ENCODE results near the gene TFR2. TPM values are rescaled to one million over a fixed set of nuclear protein-coding genes. Genes with fewer than 3 reads are reported as not detected.

The TFR2 gene
- total and polyA plus RNA-seq, 2 donors (not counting 1 experiment from before 2014, with no cell fraction given): 5.9 to 10.0 TPM

DNA sequence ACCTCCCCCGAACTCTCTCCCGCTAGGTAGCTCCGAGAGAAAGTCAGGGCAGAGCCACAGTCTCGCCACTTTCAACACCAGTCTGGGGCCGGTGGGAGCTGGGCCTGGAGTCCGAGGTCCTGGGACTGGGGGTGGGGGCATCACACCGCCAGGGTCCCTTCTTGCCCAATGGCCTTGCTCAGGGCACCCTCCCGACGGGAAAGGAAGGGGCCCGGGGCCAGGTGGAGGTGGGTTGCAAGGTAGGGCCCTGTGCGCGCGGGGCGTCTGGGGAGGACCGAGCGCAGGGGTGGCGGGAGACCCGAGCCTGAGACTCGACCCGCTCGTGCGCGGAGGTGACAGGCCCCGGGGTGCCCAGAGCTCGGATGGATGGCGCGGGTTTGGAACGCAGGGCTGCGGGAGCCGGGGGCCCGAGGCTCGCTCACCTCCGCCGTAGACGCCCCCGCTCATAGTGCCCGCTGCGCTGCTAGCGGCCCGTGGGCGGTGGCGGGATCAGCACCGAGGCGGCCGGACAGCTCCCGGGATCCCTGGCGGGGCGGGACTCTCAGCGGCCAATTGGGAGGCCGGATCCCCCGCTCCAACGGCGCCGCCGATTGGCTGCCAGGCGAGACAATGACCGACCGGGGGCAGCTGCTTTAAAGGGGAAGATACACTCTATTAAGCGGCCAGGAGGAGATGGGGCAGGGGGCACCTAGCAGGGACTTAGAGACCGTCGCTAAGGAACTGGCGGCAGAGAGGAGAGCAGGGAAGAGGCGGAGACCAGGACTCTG is 14.7 kb upstream of the TFR2 start, which contains the start of gene ACTL6B:
Gene ACTL6B (minus strand): TSS at position 541 of the 767 bp plus-strand sequence. CDS start 94 bp downstream, at position 447.
- Histone ChIP-seq H3K4me1 (ENCODE audit: control insufficient read depth in 2 of 2, insufficient read depth in 2 of 2, low read length in 2 of 2) (peaks cover 0 to 8% of the 10 kb centered on the region in 2 donors), H3K9me3 (ENCODE audit: control extremely low read depth in 1 of 3, control insufficient read depth in 2 of 3, insufficient read depth in 1 of 3, low read length in 2 of 3) (peaks cover 0 to 22% (median 0%) of the 10 kb centered on the region in 3 donors), H3K9ac (ENCODE audit: low read length) (no peak within 1 kb of the TSS), H3K79me2 (ENCODE audit: control insufficient read depth, insufficient read depth, low read length) (no peaks in the 10 kb centered on the region), H4K20me1 (ENCODE audit: control insufficient read depth, insufficient read depth, low read length, poor library complexity, severe bottlenecking) (no peaks in the 10 kb centered on the region), H3K4me3 (ENCODE audit: control extremely low read depth in 1 of 5, extremely low read depth in 1 of 5, insufficient read depth in 1 of 5, low read depth in 2 of 5, low read length in 4 of 5) (no peak within 1 kb of the TSS), H3K27me3 (replicated peaks in 1 of 4; ENCODE audit: control extremely low read depth in 1 of 4, control insufficient read depth in 3 of 4, insufficient read depth in 4 of 4, low read length in 3 of 4) (peaks cover 0 to 61% (median 31%) of the 10 kb centered on the region in 4 experiments), H2AFZ (ENCODE audit: insufficient read depth, low read depth, low read length, poor library complexity, severe bottlenecking) (no peak within 1 kb of the TSS), H3K4me2 (replicated peaks; ENCODE audit: low read depth, low read length, poor library complexity, severe bottlenecking) (peak within 1 kb of the TSS; percentile 22), H3K27ac (ENCODE audit: low read length in 2 of 2) (no peak within 1 kb of the TSS), H3K36me3 (replicated peaks in 1 of 2; ENCODE audit: control extremely low read depth in 1 of 2, control insufficient read depth in 1 of 2, extremely low read depth in 1 of 2, insufficient read depth in 2 of 2, low read length in 1 of 2) (no peaks in the 10 kb centered on the region)
- DNase-seq: peak; percentile 49
- Mint-ChIP-seq H3K27me3 (peaks cover 41% of the 10 kb centered on the region), H3K4me1 (no peaks in the 10 kb centered on the region), H3K27ac (no peak within 1 kb of the TSS), H3K9me3 (ENCODE audit: insufficient read depth) (no peaks in the 10 kb centered on the region), H3K4me3 (no peak within 1 kb of the TSS)
- ATAC-seq (ENCODE audit: low read depth): peak; percentile 41
- intact Hi-C loops (cut with micrococcal nuclease): no loop called here
- WGBS (ENCODE audit: insufficient coverage): 22% methylated on average over 62 of the region's 63 CpGs
- CTCF ChIA-PET: no interaction called here
- TF ChIP-seq, protein P1, sequence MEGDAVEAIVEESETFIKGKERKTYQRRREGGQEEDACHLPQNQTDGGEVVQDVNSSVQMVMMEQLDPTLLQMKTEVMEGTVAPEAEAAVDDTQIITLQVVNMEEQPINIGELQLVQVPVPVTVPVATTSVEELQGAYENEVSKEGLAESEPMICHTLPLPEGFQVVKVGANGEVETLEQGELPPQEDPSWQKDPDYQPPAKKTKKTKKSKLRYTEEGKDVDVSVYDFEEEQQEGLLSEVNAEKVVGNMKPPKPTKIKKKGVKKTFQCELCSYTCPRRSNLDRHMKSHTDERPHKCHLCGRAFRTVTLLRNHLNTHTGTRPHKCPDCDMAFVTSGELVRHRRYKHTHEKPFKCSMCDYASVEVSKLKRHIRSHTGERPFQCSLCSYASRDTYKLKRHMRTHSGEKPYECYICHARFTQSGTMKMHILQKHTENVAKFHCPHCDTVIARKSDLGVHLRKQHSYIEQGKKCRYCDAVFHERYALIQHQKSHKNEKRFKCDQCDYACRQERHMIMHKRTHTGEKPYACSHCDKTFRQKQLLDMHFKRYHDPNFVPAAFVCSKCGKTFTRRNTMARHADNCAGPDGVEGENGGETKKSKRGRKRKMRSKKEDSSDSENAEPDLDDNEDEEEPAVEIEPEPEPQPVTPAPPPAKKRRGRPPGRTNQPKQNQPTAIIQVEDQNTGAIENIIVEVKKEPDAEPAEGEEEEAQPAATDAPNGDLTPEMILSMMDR (IDR thresholded peaks at IDR 0.05): no peak
- no peak for TF ChIP-seq EZH2 (IDR thresholded peaks at IDR 0.05; ENCODE audit: borderline replicate concordance, insufficient read depth, low read depth, low read length, poor library complexity, severe bottlenecking)
- POLR2A ChIA-PET: no interaction called here

All from B cell (primary cell).